Measurements from ENCODE around the gene TUFT1.
A peak's percentile ranks its signal among the peaks of the same experiment; 100 is the strongest.
"Not testable (repeated sequence)": the region's sequence is repeated elsewhere in the genome, so short reads cannot be mapped to it uniquely, and the experiment has no call there.

TUFT1 gene

DNA sequence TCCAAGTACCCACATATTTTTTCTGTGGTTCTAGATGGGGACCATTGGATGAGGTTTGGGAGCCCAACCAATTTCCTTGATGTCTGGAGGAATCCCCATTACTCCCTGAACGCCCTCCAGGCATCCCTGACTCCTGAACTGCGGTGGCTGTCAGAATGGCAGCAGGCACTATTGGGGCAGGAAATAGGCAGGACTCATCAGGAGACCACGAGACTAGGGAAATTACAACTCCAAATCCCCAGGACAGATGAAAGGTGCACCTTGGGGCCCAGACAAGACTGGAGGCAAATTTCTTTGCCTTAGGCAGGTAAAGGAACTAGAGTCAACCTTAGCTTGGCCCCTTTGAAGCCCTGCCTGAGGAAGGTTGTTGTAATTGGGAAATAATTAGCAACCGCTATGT, 27.8 kb upstream of the TUFT1 start:
- DNase-seq (ENCODE audit: low read depth in 2 of 3, low spot score in 1 of 3) = no peak

- no peak for DNase-seq (ENCODE audit: low read depth in 2 of 3, low spot score in 1 of 3)
Measured at GRCh38 chr1:151512801-151513625, 27.1 kb upstream of the TUFT1 start.

DNA sequence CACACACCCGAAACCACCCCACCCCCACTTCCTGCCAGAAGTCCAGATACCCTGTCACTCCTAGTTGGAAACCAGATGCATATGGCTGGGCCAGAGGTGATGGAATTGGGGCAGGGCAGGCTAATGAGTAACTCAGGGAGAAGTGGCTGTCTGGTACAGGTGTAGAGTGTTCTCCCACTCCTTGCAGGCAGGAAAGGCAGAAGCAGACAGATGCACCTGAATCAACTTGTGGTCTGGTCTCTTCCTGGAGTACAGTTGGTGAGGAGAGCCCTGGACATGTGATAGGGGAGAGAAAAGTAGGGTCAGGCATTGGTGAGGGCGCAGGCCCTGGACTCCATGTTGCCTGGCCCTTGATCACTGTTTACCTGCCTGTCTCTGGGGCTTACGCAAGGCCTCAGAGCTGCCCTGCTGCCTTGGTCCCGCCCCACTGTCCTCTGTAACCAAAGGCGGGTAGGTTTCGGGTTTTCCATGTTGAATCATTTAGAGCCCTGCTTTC, 26.4 kb upstream of the TUFT1 start:
- DNase-seq (ENCODE audit: low read depth in 2 of 3, low spot score in 1 of 3) = no peak

DNA sequence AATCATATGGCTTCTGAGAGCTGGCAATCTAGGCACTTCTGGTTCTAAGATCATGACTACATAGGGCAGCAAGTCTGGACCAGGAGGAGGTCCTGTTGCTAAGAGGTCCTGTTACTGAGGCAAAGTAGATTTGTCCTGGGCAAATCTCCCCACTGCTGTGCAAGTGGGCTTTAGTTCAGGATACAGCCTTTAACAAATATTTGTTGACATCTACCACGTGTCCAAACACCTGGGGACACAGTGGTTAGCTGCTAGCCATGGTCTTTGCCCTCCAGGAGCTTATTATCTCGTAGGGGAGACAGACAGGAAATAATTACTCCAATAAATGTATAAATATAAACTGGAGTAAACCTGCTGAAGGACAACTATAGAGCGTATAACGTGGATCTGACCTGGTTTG, 25.7 kb upstream of the TUFT1 start:
- DNase-seq (ENCODE audit: low read depth in 2 of 3, low spot score in 1 of 3) = no peak

GRCh38 chr1:151515265-151515664, 24.8 kb upstream of the TUFT1 start:
- DNase-seq (ENCODE audit: low read depth in 2 of 3, low spot score in 1 of 3) = no peak

GRCh38 chr1:151516031-151516511, 24.0 kb upstream of the TUFT1 start:
- no peak for DNase-seq (ENCODE audit: low read depth in 2 of 3, low spot score in 1 of 3)

GRCh38 chr1:151518431-151518830, 21.7 kb upstream of the TUFT1 start:
- DNase-seq (ENCODE audit: low read depth in 2 of 3, low spot score in 1 of 3) = no peak

GRCh38 chr1:151518936-151519335, 21.2 kb upstream of the TUFT1 start:
- no peak for DNase-seq (ENCODE audit: low read depth in 2 of 3, low spot score in 1 of 3)

DNA sequence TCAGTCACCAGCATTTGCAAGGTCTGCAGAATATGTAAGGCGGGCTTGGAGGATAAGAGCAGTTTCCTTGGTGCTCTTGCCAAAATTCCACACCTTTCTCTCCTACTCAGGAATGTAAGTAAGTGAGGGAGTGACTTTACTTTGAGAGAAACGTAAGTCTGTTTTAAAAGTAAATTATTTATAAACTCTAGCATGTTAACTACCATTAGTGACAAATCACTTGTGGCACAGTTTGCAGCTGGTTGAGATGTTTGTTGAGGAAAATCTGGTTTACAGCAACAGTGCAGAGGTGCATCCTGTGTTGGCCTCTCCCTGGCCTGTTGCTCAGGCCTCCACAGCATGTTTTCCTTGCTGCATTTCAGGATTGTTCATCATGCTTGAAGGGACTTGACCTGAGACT, 20.4 kb upstream of the TUFT1 start:
- no peak for DNase-seq (ENCODE audit: low read depth in 2 of 3, low spot score in 1 of 3)

- DNase-seq (ENCODE audit: low read depth in 2 of 3, low spot score in 1 of 3) = no peak
Measured at GRCh38 chr1:151520359-151520758, 19.8 kb upstream of the TUFT1 start.

DNA sequence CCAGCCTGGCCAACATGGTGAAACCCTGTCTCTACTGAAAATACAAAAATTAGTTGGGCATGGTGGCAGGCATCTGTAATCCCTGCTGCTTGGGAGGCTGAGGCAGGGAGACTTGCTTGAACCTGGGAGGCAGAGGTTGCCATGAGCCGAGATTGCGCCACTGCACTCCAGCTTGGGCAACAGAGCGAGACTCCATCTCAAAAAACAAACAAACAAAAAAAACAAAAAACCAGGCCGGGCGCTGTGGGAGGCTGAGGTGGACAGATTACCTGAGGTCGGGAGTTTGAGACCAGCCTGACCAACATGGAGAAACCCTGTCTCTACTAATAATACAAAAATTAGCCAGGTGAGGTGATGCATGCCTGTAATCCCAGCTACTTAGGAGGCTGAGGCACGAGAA, 17.7 kb upstream of the TUFT1 start:
- DNase-seq (ENCODE audit: low read depth in 2 of 3, low spot score in 1 of 3) = not testable (repeated sequence)

DNA sequence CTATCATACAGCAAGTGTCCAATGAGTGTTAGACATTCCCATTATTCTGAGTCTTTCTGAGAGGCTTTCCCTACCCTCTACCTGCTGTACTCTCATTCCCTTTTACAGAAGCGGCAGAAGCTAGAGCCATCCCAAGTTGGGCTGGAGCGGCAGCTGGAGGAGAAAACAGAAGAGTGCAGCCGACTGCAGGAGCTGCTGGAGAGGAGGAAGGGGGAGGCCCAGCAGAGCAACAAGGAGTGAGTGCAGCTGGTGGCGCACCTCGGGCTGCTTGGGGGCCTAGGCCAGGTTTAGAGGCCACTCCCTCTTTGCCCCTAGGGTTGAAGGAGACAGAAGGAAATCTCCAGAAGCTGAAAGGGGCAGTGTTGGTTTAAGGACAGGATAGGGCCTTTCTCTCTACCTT, 16.8 kb upstream of the TUFT1 start:
- DNase-seq (ENCODE audit: low read depth in 2 of 3, low spot score in 1 of 3) = no peak

DNA sequence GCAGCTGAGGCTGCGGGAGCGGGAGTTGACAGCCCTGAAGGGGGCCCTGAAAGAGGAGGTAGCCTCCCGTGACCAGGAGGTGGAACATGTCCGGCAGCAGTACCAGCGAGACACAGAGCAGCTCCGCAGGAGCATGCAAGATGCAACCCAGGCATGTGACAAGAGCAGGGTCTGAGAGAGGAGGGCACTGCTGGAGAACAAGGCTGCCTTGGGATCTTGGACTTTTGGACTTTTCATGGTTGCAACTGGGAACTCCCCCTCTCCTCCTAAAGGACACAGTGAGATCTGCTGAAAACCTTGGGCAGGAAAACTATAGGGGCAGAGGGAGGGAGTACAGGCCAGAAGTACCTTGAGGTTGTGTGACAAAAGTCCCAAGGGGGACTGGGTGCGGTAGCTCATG, 15.4 kb upstream of the TUFT1 start:
- no peak for DNase-seq (ENCODE audit: low read depth in 2 of 3, low spot score in 1 of 3)

DNA sequence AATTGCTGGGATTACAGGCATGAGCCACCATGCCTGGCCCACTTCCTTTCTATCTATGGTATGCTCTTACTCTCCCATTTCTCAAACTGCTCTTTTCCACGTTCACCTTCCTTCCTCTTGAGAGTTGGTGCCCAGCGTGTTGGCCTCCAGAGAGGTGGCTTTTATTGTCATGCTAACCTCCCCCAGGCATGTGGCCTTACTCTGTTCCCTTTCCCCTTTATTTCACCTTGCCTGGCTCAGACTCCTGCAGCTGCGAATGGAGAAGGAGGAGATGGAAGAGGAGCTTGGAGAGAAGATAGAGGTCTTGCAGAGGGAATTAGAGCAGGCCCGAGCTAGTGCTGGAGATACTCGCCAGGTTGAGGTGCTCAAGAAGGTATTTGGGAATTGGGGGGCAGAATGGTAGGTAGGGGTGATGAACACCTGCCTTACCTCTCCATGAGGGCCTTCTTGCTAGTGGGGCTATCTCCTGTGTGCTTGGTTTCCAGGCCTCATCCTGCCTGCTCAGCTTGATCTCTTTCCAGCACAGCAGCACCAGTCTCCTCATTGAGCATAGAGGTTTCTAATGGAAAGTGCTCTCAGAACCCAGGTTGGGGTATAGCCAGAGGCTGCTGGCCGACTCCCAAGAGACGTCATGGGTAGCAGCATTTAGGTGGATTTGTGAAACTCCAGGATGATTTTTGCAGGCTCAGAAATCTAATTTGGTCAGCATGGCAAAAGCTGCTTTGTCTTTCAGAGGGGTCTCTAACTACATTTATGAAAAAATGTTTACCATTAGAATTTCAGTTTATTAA, 13.2 kb upstream of the TUFT1 start:
- no peak for DNase-seq (ENCODE audit: low read depth in 2 of 3, low spot score in 1 of 3)

DNA sequence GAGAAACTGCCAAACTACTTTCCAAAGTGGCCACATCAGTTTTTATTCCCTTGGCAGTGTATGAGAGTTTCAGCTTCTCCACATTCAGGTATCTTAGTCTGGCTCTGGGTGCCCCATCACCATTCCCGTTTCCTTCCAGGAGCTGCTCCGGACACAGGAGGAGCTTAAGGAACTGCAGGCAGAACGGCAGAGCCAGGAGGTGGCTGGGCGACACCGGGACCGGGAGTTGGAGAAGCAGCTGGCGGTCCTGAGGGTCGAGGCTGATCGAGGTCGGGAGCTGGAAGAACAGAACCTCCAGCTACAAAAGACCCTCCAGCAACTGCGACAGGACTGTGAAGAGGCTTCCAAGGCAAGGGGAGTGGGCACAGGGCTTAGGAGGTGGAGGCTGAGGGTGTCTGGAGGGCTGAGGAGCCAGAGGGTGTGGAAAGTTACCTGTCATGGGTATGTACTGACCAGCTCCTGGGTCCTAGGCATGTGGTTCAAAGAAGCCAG, 10.9 kb upstream of the TUFT1 start:
- DNase-seq (ENCODE audit: low read depth in 2 of 3, low spot score in 1 of 3) = no peak

DNA sequence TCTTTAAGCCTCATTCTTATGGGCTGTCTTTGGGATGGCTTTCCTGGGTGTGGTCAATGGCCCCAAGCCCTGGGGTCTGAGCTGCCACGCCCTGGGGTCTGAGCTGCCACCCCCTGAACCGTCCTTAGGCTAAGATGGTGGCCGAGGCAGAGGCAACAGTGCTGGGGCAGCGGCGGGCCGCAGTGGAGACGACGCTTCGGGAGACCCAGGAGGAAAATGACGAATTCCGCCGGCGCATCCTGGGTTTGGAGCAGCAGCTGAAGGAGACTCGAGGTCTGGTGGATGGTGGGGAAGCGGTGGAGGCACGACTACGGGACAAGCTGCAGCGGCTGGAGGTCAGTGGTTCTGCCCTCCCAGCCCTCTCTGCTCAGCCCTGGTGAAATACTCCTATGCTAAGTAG, 10.3 kb upstream of the TUFT1 start:
- no peak for DNase-seq (ENCODE audit: low read depth in 2 of 3, low spot score in 1 of 3)

DNA sequence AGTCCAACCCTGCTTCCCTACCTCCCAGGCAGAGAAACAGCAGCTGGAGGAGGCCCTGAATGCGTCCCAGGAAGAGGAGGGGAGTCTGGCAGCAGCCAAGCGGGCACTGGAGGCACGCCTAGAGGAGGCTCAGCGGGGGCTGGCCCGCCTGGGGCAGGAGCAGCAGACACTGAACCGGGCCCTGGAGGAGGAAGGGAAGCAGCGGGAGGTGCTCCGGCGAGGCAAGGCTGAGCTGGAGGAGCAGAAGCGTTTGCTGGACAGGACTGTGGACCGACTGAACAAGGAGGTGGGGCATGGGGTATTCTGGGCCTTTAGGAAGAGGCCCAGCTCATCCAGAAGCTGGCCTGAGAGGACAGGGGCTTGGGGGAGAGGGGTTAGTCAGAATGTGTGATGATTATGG, 9.6 kb upstream of the TUFT1 start:
- DNase-seq (ENCODE audit: low read depth in 2 of 3, low spot score in 1 of 3) = no peak

DNA sequence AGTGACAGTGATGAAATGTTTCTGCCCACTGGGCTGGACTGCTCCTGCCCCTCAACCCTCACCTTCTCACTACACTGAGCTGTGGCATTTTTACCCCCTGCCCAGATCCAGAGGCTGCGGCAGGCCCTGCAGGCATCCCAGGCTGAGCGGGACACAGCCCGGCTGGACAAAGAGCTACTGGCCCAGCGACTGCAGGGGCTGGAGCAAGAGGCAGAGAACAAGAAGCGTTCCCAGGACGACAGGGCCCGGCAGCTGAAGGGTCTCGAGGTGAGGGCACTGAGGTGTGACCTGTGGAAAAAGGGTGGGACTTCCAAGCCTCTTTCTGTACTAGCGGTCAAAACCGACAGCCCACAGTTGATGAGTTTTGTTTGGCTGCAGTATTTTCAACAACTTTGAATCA, 6.2 kb upstream of the TUFT1 start:
- no peak for DNase-seq (ENCODE audit: low read depth in 2 of 3, low spot score in 1 of 3)

DNA sequence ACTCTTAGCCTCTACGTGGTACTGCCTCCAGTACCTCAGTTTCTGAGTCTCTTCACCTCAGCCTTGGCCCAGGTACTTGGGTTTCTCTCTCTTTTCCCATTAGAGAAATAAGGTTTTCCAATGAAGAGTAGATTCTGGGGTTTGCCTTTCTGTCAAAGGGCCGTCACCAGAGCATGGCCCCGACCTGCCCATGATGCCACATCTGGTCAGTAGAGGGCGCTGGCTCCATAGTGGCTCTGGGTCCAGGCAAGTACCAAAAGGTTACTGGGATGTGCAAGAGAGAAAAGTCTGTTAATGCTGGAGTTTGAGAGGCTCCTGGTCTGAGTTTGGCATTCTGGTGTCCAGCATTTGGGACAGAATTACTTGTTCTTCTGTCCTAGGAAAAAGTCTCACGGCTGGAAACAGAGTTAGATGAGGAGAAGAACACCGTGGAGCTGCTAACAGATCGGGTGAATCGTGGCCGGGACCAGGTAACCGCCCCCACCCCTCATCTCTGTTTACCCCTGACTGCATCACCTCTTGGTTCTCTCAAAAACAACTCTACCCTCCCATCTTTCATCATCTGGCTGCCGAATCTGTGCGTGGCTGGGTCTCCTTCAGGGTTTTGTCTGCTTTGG, 5.3 kb upstream of the TUFT1 start:
- DNase-seq (ENCODE audit: low read depth in 2 of 3, low spot score in 1 of 3) = peak; percentile 64 to 83 (median 73)

DNA sequence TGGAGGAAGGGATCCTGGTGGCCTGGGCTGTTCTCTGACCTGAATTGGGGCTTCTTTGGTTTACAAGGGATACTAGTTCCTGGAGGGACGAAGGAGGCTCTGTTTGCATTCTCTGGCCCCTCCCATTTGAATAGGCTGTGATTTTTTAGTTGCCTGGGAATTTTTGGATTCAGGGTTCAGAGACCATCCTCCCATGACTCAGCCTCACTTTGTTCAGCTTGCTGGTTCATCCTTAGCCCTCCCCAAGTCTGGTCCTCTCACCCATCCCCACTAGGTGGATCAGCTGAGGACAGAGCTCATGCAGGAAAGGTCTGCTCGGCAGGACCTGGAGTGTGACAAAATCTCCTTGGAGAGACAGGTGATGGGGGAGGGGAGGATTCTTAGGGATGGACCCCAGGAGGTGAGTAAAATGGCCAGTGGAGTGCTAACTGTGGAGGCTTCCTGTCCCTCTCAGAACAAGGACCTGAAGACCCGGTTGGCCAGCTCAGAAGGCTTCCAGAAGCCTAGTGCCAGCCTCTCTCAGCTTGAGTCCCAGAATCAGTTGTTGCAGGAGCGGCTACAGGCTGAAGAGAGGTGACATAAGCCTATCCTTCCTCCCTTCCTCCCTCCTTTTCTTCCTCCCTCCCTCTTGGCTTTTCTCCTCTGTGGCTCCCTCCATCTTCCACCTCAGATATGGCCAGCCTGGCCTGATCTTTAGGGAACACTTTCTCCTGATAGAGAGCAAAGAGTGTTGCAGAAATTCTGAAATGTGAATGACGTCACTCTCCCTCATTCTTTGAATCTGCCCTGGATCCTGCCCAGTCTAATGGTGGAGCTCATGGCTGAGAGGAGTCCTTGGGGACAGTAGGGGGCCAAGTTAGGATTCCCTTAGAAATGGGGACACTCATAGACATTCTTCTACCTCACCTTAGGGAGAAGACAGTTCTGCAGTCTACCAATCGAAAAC, 4.5 kb upstream of the TUFT1 start:
- no peak for DNase-seq (ENCODE audit: low read depth in 2 of 3, low spot score in 1 of 3)

- DNase-seq (ENCODE audit: low read depth in 2 of 3, low spot score in 1 of 3) = no peak
Measured at GRCh38 chr1:151536499-151536898, 3.6 kb upstream of the TUFT1 start.

All from stimulated activated CD4-positive, alpha-beta T cell treated with anti-CD3 and anti-CD28 coated beads, Interleukin-12 subunit alpha, Interleukin-12 subunit beta, amount 100 ng/mL, for 48 hours (primary cell).